ENCODE results near the gene DGKK. TPM values are rescaled to one million over a fixed set of nuclear protein-coding genes. Genes with fewer than 3 reads are reported as not detected.
"Not testable (repeated sequence)": the region's sequence is repeated elsewhere in the genome, so short reads cannot be mapped to it uniquely, and the experiment has no call there.

DGKK gene
- total RNA-seq, 1 donor from 2014 or later: under 0.01 TPM

DNA sequence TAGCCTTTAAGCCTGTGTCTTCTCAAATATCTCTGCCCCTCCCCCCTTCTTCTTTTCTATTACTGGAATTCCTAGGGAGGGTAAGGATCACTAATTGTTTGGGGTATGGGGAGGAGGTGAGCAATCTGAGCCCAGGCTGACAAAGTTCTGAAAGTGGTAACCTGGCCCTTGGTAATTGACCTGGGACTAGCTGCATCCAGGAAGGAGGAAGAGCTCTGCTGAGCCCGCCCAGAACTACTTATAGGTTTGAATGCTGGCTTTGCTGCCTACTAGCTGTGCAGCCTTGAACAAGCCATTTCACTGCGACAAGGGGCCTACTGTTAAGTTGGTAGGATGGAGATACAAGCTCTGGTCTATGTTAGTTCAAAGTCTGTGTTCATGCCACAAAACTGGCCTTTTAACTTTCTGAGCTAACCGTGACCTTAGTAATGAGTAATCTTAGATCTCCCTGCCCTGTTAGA lies 37.8 kb downstream of the DGKK start:
- DNase-seq (ENCODE audit: low spot score): no peak

DNA sequence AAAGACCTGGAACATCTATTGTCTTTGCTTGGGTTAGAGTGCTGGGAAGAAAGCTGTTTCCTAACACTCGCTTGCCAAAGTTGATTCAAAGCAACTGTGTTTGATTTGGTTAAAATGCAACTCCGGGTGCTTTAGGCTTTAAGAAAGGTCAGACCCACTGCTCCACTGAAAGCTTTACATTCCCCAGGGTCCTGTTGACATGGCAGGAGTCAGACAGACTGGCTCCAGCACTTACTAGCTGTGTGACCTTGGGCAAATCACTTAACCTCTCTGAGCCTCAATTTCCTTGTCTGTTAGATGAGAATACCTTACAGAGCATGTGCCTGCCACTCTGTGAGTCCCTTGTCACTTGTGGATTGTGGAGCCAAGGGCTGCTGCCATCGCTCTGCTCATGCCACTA lies 39.0 kb downstream of the DGKK start:
- no peak for DNase-seq (ENCODE audit: low spot score)

DNA sequence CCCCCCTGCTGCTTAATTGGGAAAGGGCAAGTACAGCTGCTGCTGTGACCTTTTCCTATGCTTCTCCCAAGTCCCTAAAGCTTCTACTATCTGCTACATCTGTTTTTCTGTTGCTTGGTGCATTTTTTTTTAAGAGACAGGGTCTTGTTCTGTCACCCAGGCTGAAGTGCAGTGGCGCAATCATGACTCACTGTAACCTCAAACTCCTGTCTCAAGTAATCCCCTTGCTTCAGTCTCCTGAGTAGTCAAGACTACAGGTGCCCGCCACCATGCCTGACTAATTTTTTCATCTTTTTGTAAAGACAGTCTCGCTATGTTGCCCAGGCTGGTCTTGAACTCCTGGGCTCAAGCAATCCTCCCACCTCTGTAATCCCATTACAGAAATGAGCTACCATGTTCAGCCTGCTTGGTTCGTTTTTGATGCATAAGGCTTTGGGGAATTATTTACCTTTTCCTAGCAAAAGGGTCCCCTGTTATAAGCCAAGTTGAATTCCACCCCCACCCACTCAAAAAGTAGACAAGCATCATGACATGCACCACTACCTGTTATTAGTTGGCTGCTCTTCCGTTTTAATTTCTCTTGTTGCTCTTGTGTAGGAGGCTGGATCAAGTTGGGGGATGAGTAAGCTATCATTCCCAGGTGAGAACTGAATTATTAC lies 39.6 kb downstream of the DGKK start:
- no peak for DNase-seq (ENCODE audit: low spot score)

DNA sequence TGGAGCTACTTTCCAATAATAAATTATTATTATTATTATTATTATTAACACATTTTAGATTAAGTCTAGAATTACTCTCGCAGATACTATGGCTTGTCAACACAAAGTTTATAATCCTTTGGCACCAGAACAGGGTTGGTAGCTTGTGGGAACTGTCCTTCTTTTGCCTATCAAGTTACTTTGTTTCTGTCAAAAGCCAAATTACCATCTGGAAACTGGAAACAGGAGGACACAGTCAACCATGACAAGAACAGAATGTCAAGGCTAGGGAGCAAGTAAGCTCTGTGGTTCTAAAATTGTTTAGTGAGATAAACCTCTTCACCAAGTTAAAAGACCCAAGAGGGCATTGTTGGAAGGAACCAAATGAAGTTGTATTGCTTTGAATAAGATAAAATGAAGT lies 42.5 kb downstream of the DGKK start:
- DNase-seq (ENCODE audit: low spot score): no peak

DNA sequence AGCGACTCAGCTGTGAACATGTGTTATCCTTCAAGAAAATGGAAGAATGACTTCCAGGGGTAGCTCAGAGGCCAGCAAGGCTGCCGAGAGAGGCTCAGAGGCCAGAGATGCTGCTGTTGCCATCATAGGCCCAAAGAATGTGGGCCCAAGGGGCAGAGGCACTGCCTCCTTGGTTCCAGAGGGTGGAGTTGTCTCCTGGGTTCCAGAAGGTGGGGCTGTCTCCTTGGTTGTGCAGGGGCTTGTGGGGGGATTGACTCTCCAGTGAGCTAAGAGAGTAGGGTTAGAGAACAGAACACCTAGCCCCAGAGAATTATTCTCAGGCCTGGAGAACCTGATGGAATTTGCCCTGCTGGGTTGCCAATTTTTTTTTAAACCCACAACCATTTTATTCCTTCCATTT lies 62.6 kb downstream of the DGKK start:
- DNase-seq (ENCODE audit: low spot score): no peak

DNA sequence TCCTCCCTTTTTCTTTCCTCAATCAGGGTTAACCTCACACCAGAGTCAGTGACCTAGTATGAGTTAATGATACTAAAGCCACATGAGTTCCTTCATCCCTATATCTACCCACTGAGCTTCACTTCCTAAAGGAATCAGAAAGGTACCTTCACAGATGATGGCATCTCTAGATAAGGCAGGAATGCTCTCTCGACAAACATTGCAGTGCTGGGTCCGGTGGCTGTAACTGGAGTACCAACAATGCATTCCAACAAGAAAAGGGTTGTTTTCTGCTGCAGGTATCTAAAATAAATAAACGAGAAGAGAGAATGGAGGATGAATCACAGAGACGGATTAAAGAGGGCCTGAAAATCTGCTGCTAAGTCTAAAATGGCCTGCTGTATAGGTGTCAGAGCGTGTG lies 66.7 kb downstream of the DGKK start:
- DNase-seq (ENCODE audit: low spot score): no peak

DNA sequence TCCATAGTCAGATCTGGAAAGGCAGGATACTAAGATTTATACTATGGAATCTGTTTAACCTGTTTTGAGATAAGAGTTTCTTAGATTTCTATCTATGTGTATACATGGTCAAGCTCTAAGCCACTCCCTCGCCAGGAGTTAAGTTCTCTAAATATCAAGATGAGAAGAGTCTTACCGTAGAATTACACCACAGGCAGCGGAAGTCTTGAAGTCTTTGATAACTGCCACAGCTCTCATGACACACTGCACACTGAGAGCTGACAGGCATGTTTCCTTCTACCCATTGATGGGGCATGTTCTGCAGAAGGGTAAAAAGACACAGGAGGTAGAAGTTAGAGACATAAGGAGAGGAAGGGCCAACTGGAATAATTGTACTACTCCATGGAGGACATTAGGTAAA lies 67.7 kb downstream of the DGKK start:
- DNase-seq (ENCODE audit: low spot score): no peak

DNA sequence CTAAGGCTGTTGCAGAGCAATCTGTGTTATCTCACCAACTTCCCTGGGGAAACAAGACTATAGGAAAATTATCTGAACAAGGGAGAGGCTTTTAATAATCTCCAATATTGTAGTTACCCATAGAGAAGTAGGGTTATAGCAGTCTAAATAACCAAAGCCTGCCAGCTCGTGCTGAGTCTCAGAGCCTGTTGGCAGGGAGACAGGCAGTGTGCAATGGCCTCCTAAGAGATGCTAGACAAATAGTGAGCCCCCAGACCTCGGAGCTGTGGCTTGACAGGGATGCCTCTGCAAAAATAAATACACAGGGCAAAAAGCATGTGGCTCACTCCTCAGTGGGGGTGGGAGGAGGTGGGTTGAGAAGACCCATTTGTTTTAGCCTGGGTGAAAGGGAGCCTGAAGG lies 76.7 kb downstream of the DGKK start:
- no peak for DNase-seq (ENCODE audit: low spot score)

DNA sequence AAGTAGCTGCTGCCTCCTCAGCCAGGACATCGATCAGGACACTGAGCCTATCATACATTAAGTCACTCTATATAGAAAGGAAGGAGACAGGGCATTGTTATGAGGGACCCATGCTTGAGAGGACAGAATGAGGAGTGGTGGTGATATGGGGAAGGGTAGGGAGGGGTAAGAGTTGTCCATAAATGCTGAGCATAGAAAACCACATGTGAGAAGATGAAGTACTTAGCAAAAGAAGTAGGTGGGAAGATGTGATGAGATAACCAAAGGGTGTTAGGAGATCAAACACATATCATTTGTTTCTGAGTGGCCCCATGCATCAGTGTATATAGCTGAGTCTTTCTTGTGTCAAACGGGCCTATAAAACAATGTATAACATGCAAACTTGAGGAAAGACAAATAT lies 84.1 kb downstream of the DGKK start:
- no peak for DNase-seq (ENCODE audit: low spot score)

DNA sequence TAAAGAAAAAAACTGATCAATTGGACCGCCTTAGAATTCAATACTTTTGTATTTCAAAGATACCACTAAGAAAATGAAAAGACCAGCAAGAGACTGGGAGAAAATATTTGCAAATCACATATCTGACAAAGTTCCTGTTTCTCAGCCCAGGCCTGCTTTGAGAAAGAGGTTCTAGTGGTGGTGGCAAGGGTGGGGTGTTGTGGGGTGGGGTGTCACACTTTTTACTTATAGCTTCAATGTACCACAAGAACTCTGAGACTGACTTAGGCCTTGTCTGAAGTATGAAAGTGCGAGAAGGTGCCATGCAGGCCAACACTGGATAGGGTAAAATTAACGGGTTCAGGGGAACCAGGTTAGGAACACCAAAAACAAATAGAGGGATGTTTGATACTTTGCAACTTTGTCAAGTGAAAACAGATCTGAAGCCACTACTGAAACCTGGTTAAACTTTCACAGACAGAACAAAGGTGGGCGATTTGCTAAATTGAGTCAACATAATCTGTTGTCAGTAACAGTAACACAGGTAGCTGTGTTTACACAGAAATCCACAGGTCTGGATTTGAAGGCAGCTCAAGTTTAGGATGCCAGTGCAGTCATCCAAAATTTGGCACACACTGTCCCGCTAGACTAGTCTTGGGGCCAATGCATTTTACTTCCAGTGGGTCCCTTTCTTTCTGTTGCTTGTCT lies 88.8 kb downstream of the DGKK start:
- no peak for DNase-seq (ENCODE audit: low spot score)

DNA sequence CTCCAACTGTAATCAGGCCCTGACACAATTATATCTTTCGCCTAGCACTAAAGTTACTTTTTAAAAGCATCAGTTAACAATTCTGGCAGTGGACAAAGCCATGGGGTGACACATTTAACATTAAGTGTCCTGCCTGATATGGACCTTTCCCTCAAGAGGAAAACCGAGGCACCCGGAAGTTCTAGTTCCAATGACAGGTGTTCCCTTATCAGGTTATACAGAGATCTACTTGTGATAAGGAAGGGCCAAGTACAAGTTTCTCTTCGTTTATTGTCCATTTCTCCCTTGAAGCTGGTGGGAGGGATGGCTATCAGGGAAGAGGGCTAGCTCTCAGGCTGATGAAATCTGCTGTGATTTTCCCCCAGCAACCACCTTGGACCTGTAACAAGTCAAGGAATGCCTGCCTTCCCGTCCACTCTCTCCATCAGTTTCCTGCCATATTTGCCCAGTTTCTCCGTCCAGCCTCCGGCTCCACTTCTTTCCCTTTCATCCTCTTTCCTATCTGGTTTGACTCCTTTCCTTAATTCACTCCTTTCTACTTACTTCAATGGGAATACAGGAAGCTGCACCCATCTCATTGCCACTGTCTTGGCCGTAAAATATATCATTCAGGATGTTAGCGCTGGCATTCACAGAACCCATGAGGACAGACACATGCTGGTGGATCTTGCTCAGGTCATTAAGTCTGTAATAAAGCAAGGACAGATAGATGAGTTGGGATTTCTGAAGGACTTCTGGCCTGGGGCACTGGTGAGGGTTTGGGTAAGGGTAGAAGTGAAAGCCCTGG lies 95.0 kb downstream of the DGKK start:
- no peak for DNase-seq (ENCODE audit: low spot score)

DNA sequence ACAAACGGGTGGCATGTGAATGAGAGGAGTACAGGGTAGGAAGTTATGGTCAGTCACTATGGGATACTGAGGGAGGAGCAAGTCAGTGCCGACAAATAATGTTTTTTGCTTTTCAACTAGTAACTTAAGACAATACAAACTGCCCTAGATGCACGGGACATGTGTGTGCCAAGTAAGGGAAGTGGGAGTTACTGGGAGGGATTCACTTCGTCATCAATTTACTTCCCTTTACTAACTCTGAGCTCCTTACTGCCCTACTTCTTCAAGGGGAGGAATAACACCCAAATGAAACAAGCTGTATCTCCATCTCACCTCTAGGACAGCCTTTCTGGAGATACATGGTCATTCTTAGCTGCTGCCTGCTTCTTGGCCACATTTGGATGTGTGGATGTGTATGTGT lies 97.7 kb downstream of the DGKK start:
- no peak for DNase-seq (ENCODE audit: low spot score)

DNA sequence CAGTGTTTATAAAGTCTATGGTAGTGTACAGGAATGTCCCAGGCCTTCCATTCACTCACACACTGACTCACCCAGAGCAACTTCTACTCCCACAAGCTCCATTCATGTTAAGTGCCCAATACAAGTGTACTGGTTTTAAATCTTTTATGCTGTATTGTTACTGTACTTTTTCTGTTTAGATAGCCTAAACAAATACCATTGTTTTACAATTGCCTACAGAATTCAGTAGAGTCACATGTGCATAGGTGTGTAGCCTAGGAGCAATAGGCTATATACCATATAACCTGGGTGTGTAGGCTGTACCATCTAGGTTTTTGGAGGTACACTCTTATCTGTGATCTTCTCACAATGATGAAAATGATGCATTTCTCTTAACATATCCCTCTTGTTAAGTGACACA lies 126.7 kb downstream of the DGKK start:
- no peak for DNase-seq (ENCODE audit: low spot score)

DNA sequence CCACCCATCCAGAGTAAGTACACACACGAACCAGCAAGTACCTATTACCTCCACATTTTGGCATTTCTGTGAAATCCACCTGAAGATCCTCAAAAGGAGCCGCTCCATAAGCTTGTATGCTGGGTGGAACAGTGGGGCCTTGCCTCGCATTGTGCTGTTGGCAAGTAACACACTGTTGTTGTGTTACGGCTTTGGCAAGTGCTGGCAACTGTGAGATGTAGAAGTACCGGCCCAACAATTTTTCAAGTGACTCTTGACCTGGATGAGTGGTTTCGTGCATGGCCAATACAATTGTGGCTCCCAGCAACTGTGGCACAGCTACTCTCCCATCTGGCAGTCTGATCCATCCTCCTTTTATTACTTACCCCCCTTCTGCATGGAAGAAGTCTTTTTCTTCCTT lies 137.3 kb downstream of the DGKK start:
- DNase-seq (ENCODE audit: low spot score): no peak

DNA sequence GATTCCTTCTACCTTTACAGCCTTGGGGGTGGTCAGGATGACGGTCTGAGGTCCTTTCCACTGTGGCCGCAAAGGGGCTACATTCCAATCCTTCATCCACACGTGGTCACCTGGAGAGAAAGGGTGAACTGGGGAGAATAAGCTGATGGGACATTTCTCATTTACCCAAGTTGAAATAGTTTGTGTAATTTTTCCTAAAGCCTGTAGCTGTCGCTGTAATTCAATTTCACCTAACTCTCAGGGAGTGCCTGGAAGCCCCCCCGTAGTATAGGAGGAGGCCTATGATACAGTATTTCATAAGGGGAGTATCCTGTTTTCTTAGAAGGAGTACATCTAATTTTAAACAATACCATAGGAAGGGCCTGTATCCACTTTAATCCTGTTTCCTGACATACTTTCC lies 138.0 kb downstream of the DGKK start:
- DNase-seq (ENCODE audit: low spot score): not testable (repeated sequence)

DNA sequence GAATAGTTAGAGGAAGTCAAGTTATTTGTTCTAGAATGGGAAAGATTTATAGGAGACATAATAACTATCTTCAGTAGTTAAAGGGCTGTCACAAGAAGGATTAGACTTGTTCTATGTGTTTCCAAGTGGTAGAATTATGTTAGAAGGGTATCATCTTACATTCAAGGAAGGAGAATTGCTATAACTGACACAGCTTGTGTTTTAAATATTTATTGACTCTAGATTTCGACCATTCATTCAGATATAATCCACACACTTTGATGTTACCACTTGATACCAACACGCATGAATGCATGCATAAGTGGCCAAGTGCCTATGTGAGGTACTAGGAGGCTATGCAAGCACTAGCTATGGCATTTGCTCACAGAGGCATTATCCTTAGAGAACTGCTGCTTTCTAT lies 143.4 kb downstream of the DGKK start:
- DNase-seq (ENCODE audit: low spot score): no peak

Data from umbilical cord (tissue), 2 donors.